ENCODE results near the gene GNG14.
A peak's percentile ranks its signal among the peaks of the same experiment; 100 is the strongest.

Gene GNG14

GRCh38 chr19:12669270-12670158 is 18.3 kb upstream of the GNG14 start:
- TF ChIP-seq, protein P1, sequence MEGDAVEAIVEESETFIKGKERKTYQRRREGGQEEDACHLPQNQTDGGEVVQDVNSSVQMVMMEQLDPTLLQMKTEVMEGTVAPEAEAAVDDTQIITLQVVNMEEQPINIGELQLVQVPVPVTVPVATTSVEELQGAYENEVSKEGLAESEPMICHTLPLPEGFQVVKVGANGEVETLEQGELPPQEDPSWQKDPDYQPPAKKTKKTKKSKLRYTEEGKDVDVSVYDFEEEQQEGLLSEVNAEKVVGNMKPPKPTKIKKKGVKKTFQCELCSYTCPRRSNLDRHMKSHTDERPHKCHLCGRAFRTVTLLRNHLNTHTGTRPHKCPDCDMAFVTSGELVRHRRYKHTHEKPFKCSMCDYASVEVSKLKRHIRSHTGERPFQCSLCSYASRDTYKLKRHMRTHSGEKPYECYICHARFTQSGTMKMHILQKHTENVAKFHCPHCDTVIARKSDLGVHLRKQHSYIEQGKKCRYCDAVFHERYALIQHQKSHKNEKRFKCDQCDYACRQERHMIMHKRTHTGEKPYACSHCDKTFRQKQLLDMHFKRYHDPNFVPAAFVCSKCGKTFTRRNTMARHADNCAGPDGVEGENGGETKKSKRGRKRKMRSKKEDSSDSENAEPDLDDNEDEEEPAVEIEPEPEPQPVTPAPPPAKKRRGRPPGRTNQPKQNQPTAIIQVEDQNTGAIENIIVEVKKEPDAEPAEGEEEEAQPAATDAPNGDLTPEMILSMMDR (IDR thresholded peaks at IDR 0.05; ENCODE audit: low read depth, low read length), result no peak
- Histone ChIP-seq H3K36me3 (peaks cover 34% of the 10 kb centered on the region), H3K4me3 (ENCODE audit: low read depth, low read length) (peak overlapping the region; percentile 81), H3K27me3 (no peaks in the 10 kb centered on the region), H3K9me3 (no peaks in the 10 kb centered on the region), H3K4me1 (no peaks in the 10 kb centered on the region)
- DNase-seq, result peak; percentile 78

GRCh38 chr19:12670159-12670928 is 17.5 kb upstream of the GNG14 start:
- no peaks in the 10 kb centered on the region for H3K27me3 ChIP-seq
- peaks cover 36% of the 10 kb centered on the region for H3K36me3 ChIP-seq
- TF ChIP-seq, protein P1 (IDR thresholded peaks at IDR 0.05; ENCODE audit: low read depth, low read length), result no peak
- no peaks in the 10 kb centered on the region for H3K4me1 ChIP-seq
- H3K4me3 ChIP-seq (ENCODE audit: low read depth, low read length), result peak overlapping the region; percentile 81
- no peaks in the 10 kb centered on the region for H3K9me3 ChIP-seq
- no peak for DNase-seq

GRCh38 chr19:12672744-12673143 is 15.1 kb upstream of the GNG14 start:
- Histone ChIP-seq H3K36me3 (peaks cover 58% of the 10 kb centered on the region), H3K27me3 (no peaks in the 10 kb centered on the region), H3K4me3 (ENCODE audit: low read depth, low read length) (no peak overlapping the region), H3K9me3 (no peaks in the 10 kb centered on the region), H3K4me1 (no peaks in the 10 kb centered on the region)
- TF ChIP-seq, protein P1 (IDR thresholded peaks at IDR 0.05; ENCODE audit: low read depth, low read length), result no peak
- no peak for DNase-seq

GRCh38 chr19:12675399-12675798 is 12.4 kb upstream of the GNG14 start:
- H3K27me3 ChIP-seq, result no peaks in the 10 kb centered on the region
- no peak overlapping the region for H3K4me3 ChIP-seq (ENCODE audit: low read depth, low read length)
- no peaks in the 10 kb centered on the region for H3K4me1 ChIP-seq
- H3K36me3 ChIP-seq, result peaks cover 69% of the 10 kb centered on the region
- no peak for DNase-seq
- no peaks in the 10 kb centered on the region for H3K9me3 ChIP-seq
- TF ChIP-seq, protein P1 (IDR thresholded peaks at IDR 0.05; ENCODE audit: low read depth, low read length), result no peak

GRCh38 chr19:12675940-12676339 is 11.9 kb upstream of the GNG14 start:
- Histone ChIP-seq H3K4me3 (ENCODE audit: low read depth, low read length) (no peak overlapping the region), H3K4me1 (no peaks in the 10 kb centered on the region), H3K27me3 (no peaks in the 10 kb centered on the region), H3K9me3 (no peaks in the 10 kb centered on the region), H3K36me3 (peaks cover 69% of the 10 kb centered on the region)
- TF ChIP-seq, protein P1 (IDR thresholded peaks at IDR 0.05; ENCODE audit: low read depth, low read length), result no peak
- DNase-seq, result no peak
